GM19455 (cell line): ENCODE results near the gene RNU1-2.
"Not testable (repeated sequence)": the region's sequence is repeated elsewhere in the genome, so short reads cannot be mapped to it uniquely, and the experiment has no call there.

Experiments
- ATAC-seq: cut with Tn5 transposase; IDR thresholded peaks from one replicate; pipeline ENCODE4 v1.9.1; 2021; ENCODE audit not compliant: unreplicated experiment

The RNU1-2 gene

DNA sequence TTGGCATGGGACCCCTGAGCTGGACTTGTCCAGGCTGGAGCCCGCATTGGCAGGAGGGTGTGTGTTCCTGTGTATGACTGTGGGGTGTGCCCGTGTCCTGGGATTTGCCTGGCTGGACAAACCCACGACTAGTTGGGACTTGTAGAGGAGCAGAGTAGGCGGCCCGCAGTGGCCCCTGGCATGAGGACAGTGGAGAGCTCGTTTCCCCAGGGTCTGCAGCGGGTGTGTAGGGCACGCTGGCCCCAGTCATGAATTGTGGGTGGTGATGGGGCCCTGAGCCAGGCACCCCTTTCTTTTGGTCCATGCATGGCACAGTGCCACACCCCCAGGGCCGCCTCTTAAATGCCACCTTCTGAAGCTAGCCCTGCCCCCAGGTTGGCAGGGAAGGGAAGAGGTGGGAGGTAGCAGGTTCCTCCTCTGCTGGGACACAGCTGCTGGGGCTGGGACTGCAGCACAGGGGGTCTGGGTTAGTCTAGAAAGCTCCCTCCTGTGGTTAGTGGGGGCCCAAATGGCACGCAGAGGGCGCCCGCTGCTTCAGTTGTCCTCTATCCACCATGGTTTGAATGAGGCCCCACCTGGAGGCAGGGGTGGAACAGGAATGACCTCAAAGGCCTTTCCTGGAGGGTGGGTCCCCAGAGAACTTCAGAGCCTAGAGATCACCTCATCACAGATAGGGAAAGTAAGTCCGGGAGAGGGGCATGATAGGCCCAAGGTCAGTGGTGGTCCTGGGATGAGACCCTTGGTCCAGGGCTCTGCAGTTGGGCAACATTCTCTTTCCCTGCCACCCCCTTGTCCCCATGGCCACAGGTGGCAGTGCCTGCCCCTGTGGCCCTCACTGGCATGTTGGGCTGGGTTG is 30.1 kb downstream of the RNU1-2 start:
- no peak for ATAC-seq

GRCh38 chr1:16926491-16927073 is 30.8 kb downstream of the RNU1-2 start:
- no peak for ATAC-seq

- no peak for ATAC-seq
Measured at GRCh38 chr1:16927256-16927655, 31.5 kb downstream of the RNU1-2 start.

DNA sequence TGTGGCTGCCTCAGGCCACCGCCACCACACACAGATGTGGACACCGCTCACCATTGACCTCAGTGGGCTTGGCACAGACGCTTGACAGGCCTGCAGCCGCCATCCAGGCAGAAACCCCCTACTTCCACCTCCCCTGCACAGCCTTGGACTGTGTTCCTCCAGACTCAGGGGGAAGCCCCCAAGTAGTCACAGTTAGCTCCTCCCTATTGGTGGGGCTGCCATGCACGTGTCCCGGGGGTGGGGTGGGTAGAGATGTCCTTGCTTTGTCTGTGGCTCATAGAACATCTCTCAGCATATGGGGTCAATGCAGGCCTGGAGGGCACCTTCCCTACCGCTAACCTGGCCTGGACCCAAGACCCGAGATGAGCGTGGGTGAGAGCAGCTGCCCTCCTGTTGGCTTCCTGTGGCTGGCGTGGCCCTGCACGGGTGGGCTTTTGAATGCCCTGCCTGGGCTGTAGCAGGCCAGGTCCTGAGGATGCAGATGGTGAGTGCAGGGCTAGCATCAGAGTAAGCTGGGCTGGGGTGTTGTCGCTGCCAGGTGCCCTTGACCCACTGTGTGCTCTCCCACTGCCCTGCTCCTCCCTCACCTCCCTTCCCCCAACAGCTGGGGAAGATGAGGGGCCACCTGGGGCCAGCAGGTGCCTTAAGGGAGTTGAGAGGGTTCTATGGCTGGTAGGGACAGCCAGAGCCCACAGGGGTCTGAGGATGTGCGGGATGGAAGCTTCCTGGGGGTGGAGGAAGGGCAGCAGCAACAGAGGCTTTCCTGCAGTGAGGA is 32.1 kb downstream of the RNU1-2 start:
- no peak for ATAC-seq

DNA sequence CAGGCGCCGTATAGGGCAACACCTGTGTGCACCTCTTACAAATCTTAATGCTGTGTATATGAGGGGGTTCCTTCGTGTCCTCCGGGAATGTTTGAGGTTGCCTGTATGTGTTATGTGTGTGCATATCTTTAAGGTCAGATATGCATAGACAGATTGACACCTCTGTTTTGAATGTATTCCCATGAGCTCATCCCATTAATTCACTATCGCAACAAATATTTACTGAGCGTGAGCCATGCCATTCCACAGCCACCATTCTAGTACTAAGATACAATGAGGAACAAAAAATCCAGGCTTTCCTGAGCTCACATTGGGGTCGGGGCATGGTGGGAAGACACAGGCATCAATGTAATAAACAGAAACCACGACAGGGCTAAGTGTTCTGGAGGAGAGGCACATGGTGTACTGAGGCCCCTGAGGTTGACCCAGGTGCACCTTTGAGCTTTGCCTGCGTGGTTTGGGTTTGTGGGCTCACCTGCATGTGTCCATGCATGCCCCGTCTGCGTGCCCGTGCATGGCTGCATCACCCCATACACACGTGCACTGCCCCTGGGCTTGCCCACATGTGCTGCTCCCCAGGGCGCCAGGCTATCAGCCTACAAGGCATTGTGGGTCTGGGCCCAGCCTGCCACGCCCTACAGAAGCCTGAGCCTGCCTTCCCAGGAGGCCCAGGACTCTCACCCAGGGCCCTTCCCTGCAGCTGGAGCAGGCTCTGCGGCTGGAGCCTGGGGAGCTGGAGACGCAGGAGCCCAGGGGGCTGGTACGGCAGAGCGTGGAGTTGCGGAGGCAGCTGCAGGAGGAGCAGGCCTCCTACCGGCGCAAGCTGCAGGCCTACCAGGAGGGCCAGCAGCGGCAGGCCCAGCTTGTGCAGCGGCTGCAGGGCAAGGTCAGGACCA is 33.6 kb downstream of the RNU1-2 start:
- not testable (repeated sequence) for ATAC-seq

- not testable (repeated sequence) for ATAC-seq
Measured at GRCh38 chr1:16931206-16931934, 35.6 kb downstream of the RNU1-2 start.

- ATAC-seq, result not testable (repeated sequence)
Measured at GRCh38 chr1:16933945-16934344, 38.2 kb downstream of the RNU1-2 start.

- ATAC-seq, result not testable (repeated sequence)
Measured at GRCh38 chr1:16936580-16936979, 40.8 kb downstream of the RNU1-2 start.

DNA sequence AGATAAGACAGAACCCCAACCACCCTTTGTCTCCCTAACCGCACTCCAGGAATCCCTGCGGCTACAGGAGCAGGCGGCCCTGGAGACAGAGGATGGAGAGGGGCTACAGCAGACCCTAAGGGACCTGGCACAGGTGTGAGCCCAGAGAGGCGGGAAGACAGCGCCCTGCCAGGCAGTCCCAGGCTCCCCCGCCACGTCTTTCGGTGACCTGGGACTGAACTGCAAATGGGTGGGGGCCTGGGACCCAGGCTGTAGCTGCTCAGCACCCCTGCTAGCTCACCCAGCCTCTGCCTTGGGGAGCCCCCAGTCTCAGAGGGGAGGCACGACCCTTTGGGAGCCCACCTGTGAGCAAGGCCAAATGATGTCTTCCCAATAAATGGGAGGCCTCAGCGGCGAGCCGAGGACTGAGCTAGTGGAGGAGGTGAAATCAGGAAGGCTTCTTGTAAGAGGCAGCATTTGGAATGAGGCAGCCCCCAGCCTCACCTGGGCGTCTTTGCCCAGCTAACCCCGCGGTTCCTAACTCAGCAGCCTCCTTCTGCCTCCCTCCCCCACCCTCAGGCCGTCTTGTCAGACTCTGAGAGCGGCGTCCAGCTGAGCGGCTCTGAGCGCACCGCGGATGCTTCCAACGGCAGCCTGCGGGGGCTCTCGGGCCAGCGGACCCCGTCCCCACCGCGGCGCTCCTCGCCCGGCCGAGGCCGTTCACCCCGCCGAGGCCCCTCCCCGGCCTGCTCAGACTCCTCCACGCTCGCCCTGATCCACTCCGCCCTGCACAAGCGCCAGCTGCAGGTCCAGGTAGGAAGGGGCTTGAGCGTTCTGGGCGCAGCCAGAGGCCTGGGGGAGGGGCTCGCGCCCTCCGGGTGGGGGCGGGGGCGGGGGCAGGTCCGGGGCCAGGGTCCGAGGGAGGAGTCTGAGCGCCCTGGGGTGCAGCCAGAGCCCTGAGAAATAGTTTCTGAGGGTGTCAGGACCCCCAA is 42.9 kb downstream of the RNU1-2 start:
- no peak for ATAC-seq

DNA sequence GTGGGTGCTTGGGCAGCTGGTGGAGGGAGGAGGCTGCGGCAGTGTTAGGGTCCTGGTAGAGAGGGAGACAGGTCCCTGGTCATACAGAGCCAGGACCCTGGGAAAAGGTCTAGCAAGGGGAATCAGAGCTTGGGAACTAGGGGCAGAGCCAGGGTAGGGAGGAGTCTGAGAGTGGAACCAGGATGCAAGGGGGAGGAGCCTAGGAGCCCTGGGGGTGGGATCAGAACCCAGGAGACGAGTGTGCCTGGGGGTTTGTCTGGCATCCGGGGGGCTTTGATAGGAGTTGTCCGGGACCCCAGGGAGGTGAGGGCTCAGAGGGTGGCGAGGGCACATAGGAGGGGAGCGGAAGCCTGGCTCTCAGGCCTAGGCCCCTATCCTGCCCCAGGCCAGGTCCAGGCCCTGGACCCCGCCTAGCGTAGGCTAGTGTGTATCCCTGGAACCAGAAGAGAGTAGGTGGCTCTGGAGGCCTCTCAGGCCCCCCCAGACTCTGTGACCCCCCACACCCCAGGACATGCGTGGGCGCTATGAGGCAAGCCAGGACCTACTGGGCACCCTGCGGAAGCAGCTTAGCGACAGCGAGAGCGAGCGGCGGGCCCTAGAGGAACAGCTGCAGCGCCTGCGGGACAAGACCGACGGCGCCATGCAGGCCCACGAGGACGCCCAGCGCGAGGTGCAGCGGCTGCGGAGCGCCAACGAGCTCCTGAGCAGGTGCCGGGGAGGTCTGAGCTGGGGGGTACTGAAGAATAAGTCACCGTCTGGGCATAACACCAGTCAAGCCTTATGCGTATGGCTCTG is 43.8 kb downstream of the RNU1-2 start:
- not testable (repeated sequence) for ATAC-seq

DNA sequence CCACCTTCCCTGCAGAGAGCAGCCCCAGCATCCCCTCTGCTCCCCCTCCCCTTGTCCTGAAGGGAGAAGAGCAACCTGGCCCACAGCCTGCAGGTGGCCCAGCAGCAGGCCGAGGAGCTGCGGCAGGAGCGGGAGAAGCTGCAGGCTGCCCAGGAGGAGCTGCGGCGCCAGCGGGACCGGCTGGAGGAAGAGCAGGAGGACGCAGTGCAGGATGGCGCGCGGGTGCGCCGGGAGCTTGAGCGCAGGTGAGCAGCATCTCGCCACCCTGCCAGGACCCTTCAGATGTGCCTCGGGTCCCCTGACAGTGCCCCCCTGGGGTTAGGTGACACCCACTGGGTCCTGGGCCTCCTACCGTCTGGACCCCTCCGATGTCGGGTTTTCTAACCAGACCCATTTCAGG is 48.3 kb downstream of the RNU1-2 start:
- ATAC-seq, result no peak

DNA sequence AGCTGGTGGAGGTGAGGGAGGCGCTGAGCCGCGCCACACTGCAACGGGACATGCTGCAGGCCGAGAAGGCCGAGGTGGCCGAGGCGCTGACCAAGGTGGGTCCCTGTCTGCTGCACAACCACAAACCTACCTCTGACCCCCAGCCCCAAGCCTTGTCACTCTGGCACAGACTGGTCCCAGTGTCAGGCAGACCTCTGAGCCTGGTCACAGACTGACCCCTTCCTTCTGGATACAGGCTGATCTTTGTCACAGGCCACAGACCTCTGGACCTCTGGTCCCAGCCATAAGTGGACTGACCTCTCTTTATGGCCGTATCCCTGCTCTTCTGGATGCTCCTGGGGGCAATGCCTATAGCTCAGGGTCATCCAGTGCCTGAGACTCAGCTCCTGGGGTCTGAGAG is 49.7 kb downstream of the RNU1-2 start:
- ATAC-seq, result not testable (repeated sequence)
